ENCODE results near the gene CLPX.
"Not testable (repeated sequence)": the region's sequence is repeated elsewhere in the genome, so short reads cannot be mapped to it uniquely, and the experiment has no call there.

The CLPX gene

DNA sequence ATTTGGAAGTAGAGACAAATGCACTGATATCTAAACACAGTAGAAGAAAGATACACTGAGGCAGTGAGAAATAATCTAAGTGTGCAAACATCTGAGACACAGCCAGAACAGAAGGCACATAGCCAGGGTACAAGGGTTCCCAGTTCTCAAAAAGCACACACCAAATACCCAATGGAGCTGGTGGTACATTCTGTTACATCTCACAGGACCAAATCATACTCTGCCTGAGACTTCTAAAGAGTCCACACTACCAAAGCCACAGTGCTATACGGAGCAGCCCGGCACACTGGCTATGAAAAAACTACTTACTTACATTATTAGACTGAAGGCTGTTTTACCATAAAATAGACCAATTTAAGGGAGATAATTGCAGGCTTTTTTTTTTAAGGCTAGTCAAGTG, 19.3 kb downstream of the CLPX start:
- no peak for DNase-seq

DNA sequence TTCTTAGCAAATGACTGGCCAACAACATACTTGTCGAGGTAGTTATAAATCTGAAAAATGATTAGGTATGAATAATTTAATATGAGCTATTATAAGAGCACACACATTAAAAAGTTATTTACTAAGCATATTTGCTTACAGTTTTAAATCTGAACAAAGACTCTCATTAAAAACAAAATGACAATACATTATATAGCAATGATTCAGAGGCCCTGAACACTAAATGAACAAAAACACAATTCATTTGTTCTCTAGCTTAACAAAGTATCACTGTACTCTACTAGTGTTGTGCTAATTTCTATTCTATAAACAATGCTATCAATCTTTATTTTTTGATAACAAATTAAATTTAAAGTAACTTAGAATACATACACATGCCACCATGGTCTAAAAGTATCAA, 21.0 kb downstream of the CLPX start:
- DNase-seq = no peak

- DNase-seq = no peak
These were observed 22.1 kb downstream of the CLPX start for GRCh38 chr15:65163041-65163440.

- DNase-seq = no peak
These were observed 28.4 kb downstream of the CLPX start for GRCh38 chr15:65156692-65157091.

DNA sequence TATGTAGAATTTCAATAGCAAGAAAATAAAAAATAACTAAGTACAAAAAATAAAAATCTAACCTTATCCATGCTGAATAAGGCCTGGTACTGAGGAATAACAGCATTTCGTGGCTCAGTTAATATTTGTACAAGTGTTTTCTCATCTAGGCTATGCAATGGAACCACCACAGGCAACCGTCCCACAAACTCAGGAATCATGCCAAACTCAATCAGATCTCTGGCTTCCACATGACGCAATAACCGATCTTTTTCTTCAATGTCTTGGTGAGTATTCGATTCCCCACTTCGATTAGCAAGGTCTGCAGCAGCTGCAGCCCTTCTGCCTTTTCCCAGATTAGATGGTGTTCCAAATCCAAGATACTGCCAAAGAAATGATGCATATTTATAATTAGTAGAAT, 30.4 kb downstream of the CLPX start:
- DNase-seq = no peak

GRCh38 chr15:65147902-65148301, 37.2 kb downstream of the CLPX start:
- no peak for DNase-seq

GRCh38 chr15:65146438-65146837, 38.7 kb downstream of the CLPX start:
- DNase-seq = no peak

GRCh38 chr15:65138631-65139030, 46.5 kb downstream of the CLPX start:
- not testable (repeated sequence) for DNase-seq

DNA sequence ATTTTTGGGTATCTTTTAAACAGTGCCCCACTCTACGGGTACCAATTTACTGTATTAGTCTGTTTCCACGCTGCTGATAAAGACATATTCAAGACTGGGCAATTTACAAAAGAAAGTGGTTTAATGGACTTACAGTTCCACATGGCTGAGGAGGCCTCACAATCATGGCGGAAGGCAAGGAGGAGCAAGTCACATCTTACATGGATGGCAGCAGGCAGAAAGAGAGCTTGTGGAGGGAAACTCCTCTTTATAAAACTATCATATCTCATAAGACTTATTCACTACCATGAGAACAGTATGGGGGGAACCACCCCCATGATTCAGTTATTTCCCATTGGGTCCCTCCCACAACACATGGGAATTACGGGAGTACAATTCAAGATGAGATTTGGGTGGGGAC, 47.2 kb downstream of the CLPX start:
- not testable (repeated sequence) for DNase-seq

- not testable (repeated sequence) for DNase-seq
These were observed 48.1 kb downstream of the CLPX start for GRCh38 chr15:65137089-65137488.

- DNase-seq = no peak
These were observed 50.6 kb downstream of the CLPX start for GRCh38 chr15:65134538-65134937.

DNA sequence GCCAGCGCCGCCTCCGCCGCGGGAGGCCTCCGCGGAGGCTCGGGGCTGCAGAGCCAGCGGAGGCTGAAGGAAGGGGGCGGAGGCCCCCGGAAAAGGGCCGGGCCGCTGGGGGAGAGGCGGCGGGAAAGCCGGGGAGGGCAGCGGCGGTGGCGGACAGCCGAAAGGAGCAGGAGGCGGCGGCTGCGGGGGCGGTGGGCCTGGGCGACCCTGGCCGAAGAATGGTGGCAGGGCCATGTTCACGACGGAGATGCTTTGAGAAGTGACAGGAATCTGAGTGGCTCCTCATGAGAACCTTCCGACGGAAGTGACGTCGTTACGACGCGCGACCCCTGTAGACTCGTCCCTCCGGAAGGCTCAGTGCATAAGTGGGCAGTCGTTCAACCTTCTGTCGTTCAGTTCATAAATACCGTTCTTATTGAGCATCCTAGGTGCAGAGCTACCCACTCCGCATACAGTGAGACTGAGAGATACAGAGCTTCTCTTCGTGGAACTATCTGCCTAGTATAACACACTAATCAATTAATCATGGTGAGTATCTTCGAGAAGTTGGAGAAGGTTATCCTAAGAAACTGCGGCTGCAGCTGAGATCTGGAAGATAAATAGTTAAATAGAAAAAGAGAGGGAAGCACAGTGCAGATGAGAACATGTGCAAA, 51.5 kb downstream of the CLPX start, which contains the start of gene PDCD7:
Gene PDCD7 (minus strand): TSS at position 261 of the 653 bp plus-strand sequence. CDS start 27 bp downstream, at position 234.
- DNase-seq = no peak

DNA sequence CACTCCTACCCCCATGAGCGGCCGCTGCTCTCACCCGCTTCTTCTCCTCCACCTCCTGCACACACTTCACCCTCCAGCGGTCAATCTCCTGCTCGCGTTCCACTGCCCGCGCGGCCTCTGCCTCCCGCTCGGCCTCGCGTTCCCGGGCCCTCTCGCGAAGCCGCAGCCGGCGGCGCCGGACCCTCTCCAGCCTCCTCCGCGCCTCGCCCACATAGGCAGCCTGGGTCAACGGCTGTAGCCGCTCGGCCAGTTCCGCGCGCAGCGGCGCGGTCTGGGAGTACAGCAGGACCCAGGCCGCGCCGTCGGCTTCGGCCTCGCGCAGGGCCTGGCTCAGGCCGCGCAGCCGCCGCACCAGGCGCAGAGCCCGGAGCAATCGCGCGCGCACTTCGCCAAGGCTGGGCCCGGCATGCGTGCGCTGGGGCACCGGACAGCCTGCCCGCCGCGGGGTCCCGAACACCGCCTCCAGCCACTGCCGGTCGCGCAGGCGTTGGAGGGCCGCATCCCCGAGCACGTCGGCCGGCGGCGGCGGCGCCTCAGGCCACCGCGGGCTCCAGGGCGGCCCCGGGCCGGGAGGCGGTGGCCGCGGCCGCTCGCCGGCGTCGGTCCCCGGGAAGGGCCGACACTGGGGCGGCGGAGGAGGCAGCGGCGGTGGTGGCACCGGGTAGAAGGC, 52.1 kb downstream of the CLPX start:
- no peak for DNase-seq

DNA sequence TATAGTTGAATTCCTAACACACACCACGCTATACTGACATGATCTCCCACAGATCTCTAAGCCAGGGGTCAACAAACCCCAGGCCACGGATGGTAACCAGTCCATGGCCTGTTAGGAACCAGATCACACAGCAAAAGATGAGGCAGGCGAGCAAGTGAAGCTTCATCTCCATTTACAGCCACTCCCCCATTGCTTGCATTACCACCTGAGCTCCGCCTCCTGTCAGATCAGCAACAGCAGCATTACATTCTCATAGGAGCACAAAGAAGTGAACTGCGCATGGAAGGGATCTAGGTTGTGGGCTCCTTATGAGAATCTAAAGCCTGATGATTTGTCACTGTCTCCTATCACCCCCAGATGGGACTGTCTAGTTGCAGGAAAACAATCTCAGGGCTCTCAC, 54.2 kb downstream of the CLPX start:
- DNase-seq = no peak

- DNase-seq = no peak
These were observed 69.6 kb downstream of the CLPX start for GRCh38 chr15:65115542-65115941.

GRCh38 chr15:65115086-65115485, 70.1 kb downstream of the CLPX start, which contains the start of gene UBAP1L:
UBAP1L (minus strand) TSS chr15:65115200; CDS start chr15:65106215, 8,985 bp downstream.
- no peak for DNase-seq

DNA sequence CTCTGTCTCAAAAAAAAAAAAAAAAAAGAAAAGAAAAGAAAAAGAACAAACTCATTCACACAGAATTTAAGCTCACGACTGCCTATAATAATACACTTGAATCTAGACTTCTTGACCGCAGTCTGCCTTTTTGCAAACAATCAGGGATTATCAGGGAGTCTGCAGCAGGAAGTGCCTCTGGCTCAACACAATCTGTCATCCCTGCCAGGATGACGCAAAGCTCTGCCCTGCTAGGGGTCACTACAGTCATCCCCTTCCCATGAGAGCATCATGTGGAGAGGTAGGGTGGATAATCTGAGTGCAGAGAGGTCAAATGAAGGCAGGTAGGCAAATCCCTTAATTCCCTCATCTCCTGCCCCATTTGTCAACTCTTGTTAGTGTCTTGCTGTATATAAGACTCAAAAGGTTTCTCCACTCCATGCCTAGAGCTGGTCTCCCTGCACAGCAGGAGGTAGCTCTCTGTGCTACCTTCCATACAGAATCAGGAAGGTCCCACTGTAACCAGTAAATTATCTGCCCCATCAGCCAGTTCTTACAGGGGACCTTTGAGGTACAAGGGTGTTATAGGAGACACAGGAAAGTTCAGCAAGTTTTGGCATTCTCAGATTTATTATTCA, 74.4 kb downstream of the CLPX start:
- DNase-seq = no peak

- no peak for DNase-seq
These were observed 79.0 kb downstream of the CLPX start for GRCh38 chr15:65106011-65106590.

DNA sequence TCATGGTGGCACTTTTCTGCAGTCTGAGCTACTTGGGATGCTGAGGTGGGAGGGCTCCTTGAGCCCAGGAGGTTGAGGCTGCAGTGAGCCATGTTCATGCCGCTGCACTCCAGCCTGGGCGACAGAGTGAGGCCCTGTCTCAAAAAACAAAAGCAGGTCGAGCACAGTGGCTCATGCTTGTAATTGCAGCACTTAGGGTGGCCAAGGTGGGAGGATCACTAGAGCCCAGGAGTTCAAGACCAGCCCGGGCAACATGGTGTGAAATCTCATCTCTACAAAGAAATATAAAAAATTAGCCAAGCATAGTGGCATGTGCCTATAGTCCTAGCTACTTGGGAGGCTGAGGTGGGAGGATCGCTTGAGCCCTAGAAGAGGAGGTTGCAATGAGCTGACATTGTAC, 80.1 kb downstream of the CLPX start:
- DNase-seq = no peak

DNA sequence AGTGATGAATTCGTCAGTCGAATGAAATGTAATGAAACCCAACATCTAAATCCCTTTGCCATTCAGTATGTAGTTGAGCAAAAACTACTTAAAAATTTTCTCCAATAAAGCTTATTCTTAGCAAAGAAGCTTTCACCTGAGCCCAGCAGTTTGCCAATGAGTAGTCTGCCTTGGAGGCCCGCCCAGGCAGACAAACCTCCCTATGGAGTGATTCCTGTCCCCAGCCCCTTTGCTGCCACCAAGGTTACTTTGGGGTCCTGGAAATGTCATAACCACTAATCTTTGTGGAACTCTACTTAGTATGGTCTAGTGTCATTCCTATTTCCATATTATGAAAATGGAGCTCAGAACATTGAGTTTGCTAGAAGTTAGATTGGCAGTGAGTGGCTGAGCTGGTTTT, 82.2 kb downstream of the CLPX start:
- DNase-seq = no peak

DNA sequence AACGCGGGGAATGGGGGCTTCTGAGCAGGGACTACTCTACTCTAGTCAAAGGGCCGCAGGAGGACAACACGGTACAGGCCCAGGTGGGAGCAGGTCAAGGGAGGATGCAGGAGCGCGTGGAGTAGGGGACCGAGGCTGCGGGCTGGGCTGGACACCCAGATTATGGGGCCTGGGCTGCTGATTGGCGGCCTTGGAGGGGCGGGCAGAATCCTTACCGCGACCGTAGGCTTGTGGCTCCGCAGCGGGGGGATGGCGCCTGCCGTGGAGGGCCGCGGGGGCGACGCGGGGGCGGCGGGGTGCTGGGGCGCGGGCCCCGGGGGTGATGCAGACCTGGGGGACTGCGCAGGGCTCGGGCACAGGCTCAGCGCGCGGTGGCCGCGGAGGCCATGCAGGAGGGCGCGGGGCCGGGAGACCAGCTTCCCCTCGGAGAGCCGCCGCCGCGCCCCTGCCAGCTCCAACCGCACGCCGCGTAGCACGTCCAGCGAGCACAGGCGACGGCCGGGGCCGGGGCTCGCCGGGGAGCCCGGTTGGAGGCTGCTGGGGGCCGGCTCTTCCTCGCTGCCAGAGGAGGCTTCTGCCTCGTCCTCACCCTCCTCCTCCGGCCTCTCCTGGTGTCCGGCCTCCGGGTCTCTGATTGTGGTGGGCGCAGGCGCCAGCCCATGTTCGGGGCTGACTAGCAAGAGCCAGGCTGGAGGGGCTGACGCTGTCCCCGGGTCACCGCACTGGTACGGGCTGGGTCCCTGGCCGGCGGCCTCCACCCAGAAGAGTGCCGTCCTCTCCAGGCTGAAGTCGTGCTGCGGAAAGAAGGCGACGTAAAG, 83.0 kb downstream of the CLPX start:
- no peak for DNase-seq

GRCh38 chr15:65101411-65101890, 83.7 kb downstream of the CLPX start:
- DNase-seq = no peak

DNA sequence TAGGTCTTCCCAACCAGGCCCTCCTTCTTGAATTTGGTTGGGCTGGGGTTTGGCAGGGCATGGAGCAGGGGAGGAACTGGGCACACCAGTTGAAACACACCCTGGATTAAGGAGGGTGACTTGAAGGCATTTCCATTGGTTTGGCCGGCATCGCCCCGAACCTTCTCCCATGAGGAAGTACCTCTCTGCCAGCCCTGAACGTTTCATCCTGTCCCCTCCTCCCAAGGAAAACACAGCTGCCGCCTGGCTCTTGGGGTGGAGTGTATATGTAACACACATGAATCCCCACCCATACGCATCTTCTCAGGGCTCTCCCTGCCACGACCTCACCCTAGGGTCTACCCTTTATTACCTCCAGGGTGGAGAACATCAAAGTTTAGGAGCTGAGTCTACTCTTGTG, 84.7 kb downstream of the CLPX start:
- no peak for DNase-seq
